Posterior vena cava (tissue), 2 donors: ENCODE measurements around the gene CTAGE8. TPM values are rescaled to one million over a fixed set of nuclear protein-coding genes. Genes with fewer than 3 reads are reported as not detected.

Experiments used
- total RNA-seq, 2 donors: library from RNA; stranded (reverse); fragmentation: NEBNext Ultra II Directional; extraction: Animal tissue kit (Norgen Biotek cat#: 25700); gene quantifications; one replicate each; pipeline ENCODE4 v1.2.1, GENCODE V29; 2021
- donor health status: DM: yes; HTN: yes; CAD: no.
- donor health status: DM: yes; HTN: yes; CAD: no.

CTAGE8 gene
- total RNA-seq, 2 donors from 2014 or later = 0.60 to 1.5 TPM

Other genes with a start within 250 kb of the CTAGE8 start
- not detected for gene OR2A5, start 220.3 kb downstream of the CTAGE8 start, total RNA-seq
- gene OR2A25, start 199.5 kb downstream of the CTAGE8 start, total RNA-seq = not detected
- gene OR2A12, start 183.0 kb downstream of the CTAGE8 start, total RNA-seq = not detected
- gene OR2A2, start 159.7 kb downstream of the CTAGE8 start, total RNA-seq = not detected
- not detected for gene OR2A14, start 146.1 kb downstream of the CTAGE8 start, total RNA-seq
- under 1 TPM; 0.29 to 0.88 TPM for gene CTAGE4, start 85.8 kb downstream of the CTAGE8 start, total RNA-seq
- gene ARHGEF35, start 73.5 kb downstream of the CTAGE8 start, total RNA-seq = 1 to 10 TPM; 5.4 to 7.7 TPM
- under 1 TPM in 1 of 2 donors, not detected in 1; 0.14 TPM for gene OR2A42, start 29.7 kb downstream of the CTAGE8 start, total RNA-seq
- gene OR2A7, start 4.5 kb downstream of the CTAGE8 start, total RNA-seq = 1 to 10 TPM; 1.4 to 1.9 TPM
- not detected for gene OR2A1, start 43.1 kb upstream of the CTAGE8 start, total RNA-seq
- 1 to 10 TPM; 8.8 to 9.7 TPM for gene ARHGEF5, start 86.1 kb upstream of the CTAGE8 start, total RNA-seq
- gene NOBOX, start 134.4 kb upstream of the CTAGE8 start, total RNA-seq = not detected